GM19238 (cell line): ENCODE measurements around the gene DNASE1L2.

Experiments
- DNase-seq: peaks from one replicate; pipeline ENCODE4 v3.0.0; 2011; ENCODE audit warnings: low spot score; ENCODE audit not compliant: insufficient read length

The DNASE1L2 gene

GRCh38 chr16:2267913-2268666 is 31.8 kb downstream of the DNASE1L2 start, which contains the start of gene RNPS1:
Gene RNPS1 (minus strand): TSS chr16:2268126. CDS start chr16:2264643, 3,483 bp downstream.
- DNase-seq: peak; percentile 100

- no peak for DNase-seq
These were observed 33.8 kb downstream of the DNASE1L2 start for GRCh38 chr16:2270070-2270462.

GRCh38 chr16:2270588-2271470 is 34.6 kb downstream of the DNASE1L2 start:
- DNase-seq: no peak

- no peak for DNase-seq
These were observed 35.7 kb downstream of the DNASE1L2 start for GRCh38 chr16:2271848-2272461.

- DNase-seq: no peak
These were observed 37.2 kb downstream of the DNASE1L2 start for GRCh38 chr16:2273484-2273883.

- DNase-seq: no peak
These were observed 37.7 kb downstream of the DNASE1L2 start for GRCh38 chr16:2273931-2274330.

- DNase-seq: no peak
These were observed 39.5 kb downstream of the DNASE1L2 start for GRCh38 chr16:2275476-2276367.

GRCh38 chr16:2276368-2277195 is 40.3 kb downstream of the DNASE1L2 start:
- no peak for DNase-seq

- DNase-seq: no peak
These were observed 41.4 kb downstream of the DNASE1L2 start for GRCh38 chr16:2277466-2278271.

GRCh38 chr16:2278272-2278608 is 42.0 kb downstream of the DNASE1L2 start:
- DNase-seq: no peak

GRCh38 chr16:2278956-2279800 is 42.9 kb downstream of the DNASE1L2 start:
- DNase-seq: no peak

GRCh38 chr16:2280461-2280860 is 44.2 kb downstream of the DNASE1L2 start:
- DNase-seq: no peak

GRCh38 chr16:2280981-2281542 is 44.8 kb downstream of the DNASE1L2 start:
- DNase-seq: no peak

GRCh38 chr16:2282262-2282661 is 46.0 kb downstream of the DNASE1L2 start:
- DNase-seq: no peak

GRCh38 chr16:2282866-2283555 is 46.8 kb downstream of the DNASE1L2 start:
- no peak for DNase-seq

GRCh38 chr16:2284001-2284770 is 47.9 kb downstream of the DNASE1L2 start:
- DNase-seq: no peak
